Ovary (tissue), 9 donors: ENCODE results near the gene KANK2. TPM values are rescaled to one million over a fixed set of nuclear protein-coding genes. Genes with fewer than 3 reads are reported as not detected.
"Not testable (repeated sequence)": the region's sequence is repeated elsewhere in the genome, so short reads cannot be mapped to it uniquely, and the experiment has no call there.

Source experiments
- DNase-seq, 5 donors: peaks; one replicate each; pipeline ENCODE4 v3.0.0-alpha.2; 2019 to 2020
- H3K27ac ChIP-seq, 2 donors: fragments of 200-600 bp; one replicate each; pipeline versions ENCODE4 v1.5.1 to v1.8.0; 2019 to 2022
- H3K27me3 ChIP-seq: fragments of 200-600 bp; one replicate; pipeline ENCODE4 v1.8.0; 2022
- H3K36me3 ChIP-seq: fragments of 200-600 bp; sonication (generic); one replicate; pipeline ENCODE4 v1.5.1; 2019
- H3K4me1 ChIP-seq: one replicate; pipeline ENCODE4 v1.8.1; 2013; ENCODE audit warnings: mild to moderate bottlenecking, moderate library complexity; ENCODE audit not compliant: insufficient read depth
- H3K4me3 ChIP-seq: fragments of 200-600 bp; sonication (generic); one replicate; pipeline ENCODE4 v1.5.1; 2017
- H3K9me3 ChIP-seq, 2 donors: fragments of 200-600 bp in 1 of 2; sonication (generic) in 1 of 2; one replicate each; pipeline versions ENCODE4 v1.5.1 to v1.8.1; 2013 to 2019; ENCODE audit warnings: mild to moderate bottlenecking in 1 of 2, moderate library complexity in 1 of 2
- EP300 ChIP-seq: sonication (generic); formaldehyde crosslinking; IDR thresholded peaks from one replicate; pipeline ENCODE4 v1.6.1; 2017; ENCODE audit warnings: antibody characterized with exemption
- POLR2A ChIP-seq: fragments of 450-650 bp; IDR thresholded peaks from one replicate; pipeline ENCODE4 v1.6.1; 2017; ENCODE audit warnings: antibody characterized with exemption, mild to moderate bottlenecking, moderate library complexity
- WGBS, 3 donors: extraction: QIAGEN DNeasy Blood & Tissue Kit in 1 of 3; methylation state at CpG; one replicate each; pipeline versions ENCODE4 v1.1.5 to v1.1.7; 2013 to 2017; 5-methylcytosine and 5-hydroxymethylcytosine counted together
- intact Hi-C, 4 donors: fragments of 100-400 bp; cut with DNase I; formaldehyde crosslinking; loops; one replicate each; pipeline versions ENCODE4 v1.11.0 to v1.15.1; 2022 to 2023
- polyA plus RNA-seq, 2 donors: library from polyadenylated mRNA; stranded (reverse); fragments of 200-250 nt in 1 of 2; fragments of 350-450 nt in 1 of 2; fragmentation: Illumina TruSeq in 1 of 2; extraction: RNeasy Lipid Tissue Mini Kit (QIAGEN cat#74804) in 1 of 2; gene quantifications; one replicate each; pipeline ENCODE4 v1.2.3, GENCODE V29; 2013 to 2014
- total RNA-seq, 7 donors: library from RNA; depleted of rRNA in 2 of 7; stranded (reverse); fragments of >200 nt in 2 of 7; fragmentation: NEBNext Ultra II Directional in 3 of 7; extraction: Animal tissue kit (Norgen Biotek cat#: 25700) in 3 of 7; gene quantifications; one replicate each; pipeline versions ENCODE4 v1.1.0 to v1.2.4, GENCODE V29; 2016 to 2023
- TF ChIP-seq, protein P1 (sequence below), 3 donors: fragments of 450-650 bp in 2 of 3; fragments of 200-600 bp in 1 of 3; IDR thresholded peaks; one replicate each; pipeline versions ENCODE4 v1.5.1 to v1.8.0; 2016 to 2022; ENCODE audit warnings: antibody characterized with exemption in 3 of 3, mild to moderate bottlenecking in 1 of 3
- donor health status: DM: no; HTN: no; CAD: no; lungs with moderate emphysema.
- donor health status: DM: no; HTN: no; CAD: no.
- donor health status: Bipolar disorder and iron deficiency.
- donor health status: DM: yes; HTN: yes; CAD: no.
- donor health status: DM: no; HTN: no; CAD: no.
- donor health status: DM: yes; HTN: yes; CAD: no.

KANK2 gene
- total and polyA plus RNA-seq, 9 donors: 238 to 642 (median 433) TPM

- no peaks in the 10 kb centered on the region for H3K27me3 ChIP-seq
- H3K27ac ChIP-seq: peak overlapping the region; percentile 28 to 41
- WGBS, 3 donors: 36 to 51% (median 39%) methylated on average over 19 of the region's 19 CpGs
- H3K4me1 ChIP-seq: peaks cover 1% of the 10 kb centered on the region
- no peaks in the 10 kb centered on the region for H3K9me3 ChIP-seq
- H3K36me3 ChIP-seq: no peaks in the 10 kb centered on the region
- intact Hi-C loops: loop anchor here in 3 of 4 donors (2.0 to 5.0 kb wide), 3 partner anchors 94 to 194 kb away; no protein-coding TSS in a partner anchor
- TF ChIP-seq, protein P1, sequence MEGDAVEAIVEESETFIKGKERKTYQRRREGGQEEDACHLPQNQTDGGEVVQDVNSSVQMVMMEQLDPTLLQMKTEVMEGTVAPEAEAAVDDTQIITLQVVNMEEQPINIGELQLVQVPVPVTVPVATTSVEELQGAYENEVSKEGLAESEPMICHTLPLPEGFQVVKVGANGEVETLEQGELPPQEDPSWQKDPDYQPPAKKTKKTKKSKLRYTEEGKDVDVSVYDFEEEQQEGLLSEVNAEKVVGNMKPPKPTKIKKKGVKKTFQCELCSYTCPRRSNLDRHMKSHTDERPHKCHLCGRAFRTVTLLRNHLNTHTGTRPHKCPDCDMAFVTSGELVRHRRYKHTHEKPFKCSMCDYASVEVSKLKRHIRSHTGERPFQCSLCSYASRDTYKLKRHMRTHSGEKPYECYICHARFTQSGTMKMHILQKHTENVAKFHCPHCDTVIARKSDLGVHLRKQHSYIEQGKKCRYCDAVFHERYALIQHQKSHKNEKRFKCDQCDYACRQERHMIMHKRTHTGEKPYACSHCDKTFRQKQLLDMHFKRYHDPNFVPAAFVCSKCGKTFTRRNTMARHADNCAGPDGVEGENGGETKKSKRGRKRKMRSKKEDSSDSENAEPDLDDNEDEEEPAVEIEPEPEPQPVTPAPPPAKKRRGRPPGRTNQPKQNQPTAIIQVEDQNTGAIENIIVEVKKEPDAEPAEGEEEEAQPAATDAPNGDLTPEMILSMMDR (IDR thresholded peaks at IDR 0.05): peak; percentile 76 to 93 (median 90)
- TF ChIP-seq POLR2A (no peak), EP300 (no peak)
- peak; percentile 78 to 88 (median 83) for DNase-seq
- H3K4me3 ChIP-seq: no peak overlapping the region
Measured at GRCh38 chr19:11130824-11131455, 66.4 kb downstream of the KANK2 start.

GRCh38 chr19:11127905-11128304 lies 69.4 kb downstream of the KANK2 start:
- 84 to 89% (median 86%) methylated on average over 15 of the region's 15 CpGs for WGBS, 3 donors
- TF ChIP-seq, protein P1 (IDR thresholded peaks at IDR 0.05): no peak
- TF ChIP-seq EP300 (no peak), POLR2A (no peak)

GRCh38 chr19:11125994-11126685 lies 71.2 kb downstream of the KANK2 start:
- DNase-seq: peak; percentile 86 to 91 (median 89)
- Histone ChIP-seq H3K27ac (peak overlapping the region in 1 of 2 donors; percentile 22), H3K4me1 (peaks cover 3% of the 10 kb centered on the region), H3K27me3 (no peaks in the 10 kb centered on the region), H3K36me3 (no peaks in the 10 kb centered on the region), H3K4me3 (no peak overlapping the region), H3K9me3 (no peaks in the 10 kb centered on the region)
- 46% methylated on average over 11 of the region's 11 CpGs for WGBS, 3 donors
- intact Hi-C loops: loop anchor here in 1 of 4 donors (5.0 to 10.0 kb wide), 2 partner anchors 94 to 191 kb away; no protein-coding TSS in a partner anchor
- TF ChIP-seq POLR2A: no peak
- no peak for TF ChIP-seq EP300
- TF ChIP-seq, protein P1 (IDR thresholded peaks at IDR 0.05): peak; percentile 67 to 85 (median 79)

More at GRCh38 chr19:11127905-11128304, 69.4 kb downstream of the KANK2 start:
- DNase-seq: no peak
- H3K4me3 ChIP-seq: no peak overlapping the region
- no peak overlapping the region for H3K27ac ChIP-seq
- no peaks in the 10 kb centered on the region for H3K27me3 ChIP-seq
- H3K9me3 ChIP-seq: no peaks in the 10 kb centered on the region
- intact Hi-C loops: loop anchor here in 1 of 4 donors (5.0 to 10.0 kb wide), 2 partner anchors 96 to 193 kb away; no protein-coding TSS in a partner anchor
- H3K4me1 ChIP-seq: peaks cover 3% of the 10 kb centered on the region
- no peaks in the 10 kb centered on the region for H3K36me3 ChIP-seq

- H3K4me3 ChIP-seq, H3K27ac ChIP-seq, DNase-seq, H3K27me3 ChIP-seq, H3K9me3 ChIP-seq, H3K36me3 ChIP-seq, H3K4me1 ChIP-seq: not testable (repeated sequence)
- intact Hi-C loops: loop anchor here in 1 of 4 donors (10.0 kb wide), 1 partner anchor 189 kb away; no protein-coding TSS in a partner anchor
- 95 to 100% (median 95%) methylated on average over 4 of the region's 4 CpGs for WGBS, 3 donors
Measured at GRCh38 chr19:11124157-11124556, 73.2 kb downstream of the KANK2 start.
